Right lobe of liver (tissue), 4 donors: ENCODE results near the gene PITPNB.

Source experiments
- CTCF ChIP-seq, 4 donors: fragments of 200-600 bp in 3 of 4; fragments of 450-650 bp in 1 of 4; IDR thresholded peaks; one replicate each; pipeline versions ENCODE4 v1.5.1 to v1.8.0; 2016 to 2022; ENCODE audit warnings: antibody characterized with exemption in 4 of 4, mild to moderate bottlenecking in 2 of 4
- POLR2A ChIP-seq: fragments of 450-650 bp; IDR thresholded peaks from one replicate; pipeline ENCODE4 v1.6.1; 2017; ENCODE audit warnings: antibody characterized with exemption, mild to moderate bottlenecking
- donor health status: DM: no; HTN: no; CAD: no.
- donor health status: DM: no; HTN: no; CAD: no.
- donor health status: DM: no; HTN: yes; CAD: no.

GRCh38 chr22:27966168-27967064, 47.4 kb upstream of the PITPNB start:
- no peak for TF ChIP-seq CTCF (IDR thresholded peaks at IDR 0.05)
- no peak for TF ChIP-seq POLR2A
